DMS153 treated with DMSO at 0.1 percent for 48 hours (cell line): ENCODE results near the gene SDF4.

Source experiments
- DNase-seq: peaks from one replicate; lab custom pipeline; 2025; ENCODE audit not compliant: unreplicated experiment; lab: John Stamatoyannopoulos, UW

Gene SDF4

GRCh38 chr1:1231400-1232207 lies at the start of gene SDF4:
Gene SDF4, minus strand, starts transcription at chr1:1232001. Its CDS starts 3,229 bp downstream, at chr1:1228772.
- DNase-seq: peak; percentile 99

DNA sequence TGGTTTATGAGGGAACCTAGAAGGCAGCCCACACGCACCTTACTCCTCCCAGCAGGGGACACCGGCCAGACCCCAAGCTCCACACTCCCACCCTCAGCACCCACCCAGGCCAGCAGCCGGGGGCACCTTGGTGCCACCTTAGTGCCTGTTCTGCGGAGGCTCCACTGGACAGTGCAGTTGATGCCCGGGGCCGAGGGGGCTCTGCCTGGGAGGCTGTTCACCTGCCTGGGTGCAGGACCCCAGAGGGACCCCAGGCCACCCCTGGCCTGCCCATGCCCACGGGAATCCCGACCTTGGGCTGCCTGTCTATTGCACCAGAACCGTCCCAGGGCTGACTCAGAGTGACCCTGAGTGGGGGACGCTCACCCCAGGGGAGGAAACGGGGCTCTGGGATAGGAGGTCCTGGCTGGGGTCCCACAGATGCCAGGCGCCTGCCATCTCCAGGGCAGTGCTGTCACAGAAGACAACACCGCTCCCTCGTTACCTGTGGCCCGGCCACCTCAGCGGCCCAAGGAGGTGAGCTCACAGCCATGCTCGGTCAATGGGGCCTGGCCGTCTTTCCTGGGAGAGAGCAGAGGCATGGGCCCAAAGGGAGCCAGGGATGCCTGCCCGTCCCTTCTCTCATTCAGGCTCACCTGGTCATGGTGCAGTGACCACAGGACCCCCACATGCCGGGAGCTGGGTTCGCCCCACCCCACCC lies 49.1 kb upstream of the SDF4 start:
- DNase-seq: no peak

GRCh38 chr1:1279028-1279427 lies 47.2 kb upstream of the SDF4 start:
- no peak for DNase-seq

GRCh38 chr1:1278620-1279019 lies 46.8 kb upstream of the SDF4 start:
- DNase-seq: no peak

GRCh38 chr1:1275836-1276235 lies 44.0 kb upstream of the SDF4 start:
- DNase-seq: no peak

DNA sequence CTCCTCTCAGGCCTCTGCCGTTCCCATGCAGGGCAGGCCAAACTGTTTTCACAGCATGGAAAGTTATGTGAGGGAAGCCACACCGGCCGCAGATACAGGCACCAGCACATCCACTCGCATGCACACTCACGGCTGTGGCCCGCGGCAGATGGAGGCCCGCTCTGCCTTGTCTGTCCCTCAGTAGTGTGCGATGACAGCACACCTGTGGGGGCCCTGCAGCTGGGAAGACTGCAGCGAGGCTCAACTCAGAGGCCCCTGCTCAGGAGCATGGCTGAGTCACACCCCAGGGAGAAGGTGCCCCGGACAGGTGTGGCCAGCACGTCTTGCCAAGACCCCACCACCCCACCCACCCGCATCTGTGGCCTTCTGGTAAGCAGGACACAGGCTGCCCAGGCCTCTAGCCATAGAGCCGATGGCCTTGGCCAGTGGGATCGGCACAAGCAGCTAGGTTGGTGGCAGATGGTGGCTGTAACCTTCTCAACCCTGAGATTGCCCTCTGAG lies 43.2 kb upstream of the SDF4 start:
- no peak for DNase-seq

GRCh38 chr1:1274299-1274930 lies 42.6 kb upstream of the SDF4 start:
- no peak for DNase-seq

DNA sequence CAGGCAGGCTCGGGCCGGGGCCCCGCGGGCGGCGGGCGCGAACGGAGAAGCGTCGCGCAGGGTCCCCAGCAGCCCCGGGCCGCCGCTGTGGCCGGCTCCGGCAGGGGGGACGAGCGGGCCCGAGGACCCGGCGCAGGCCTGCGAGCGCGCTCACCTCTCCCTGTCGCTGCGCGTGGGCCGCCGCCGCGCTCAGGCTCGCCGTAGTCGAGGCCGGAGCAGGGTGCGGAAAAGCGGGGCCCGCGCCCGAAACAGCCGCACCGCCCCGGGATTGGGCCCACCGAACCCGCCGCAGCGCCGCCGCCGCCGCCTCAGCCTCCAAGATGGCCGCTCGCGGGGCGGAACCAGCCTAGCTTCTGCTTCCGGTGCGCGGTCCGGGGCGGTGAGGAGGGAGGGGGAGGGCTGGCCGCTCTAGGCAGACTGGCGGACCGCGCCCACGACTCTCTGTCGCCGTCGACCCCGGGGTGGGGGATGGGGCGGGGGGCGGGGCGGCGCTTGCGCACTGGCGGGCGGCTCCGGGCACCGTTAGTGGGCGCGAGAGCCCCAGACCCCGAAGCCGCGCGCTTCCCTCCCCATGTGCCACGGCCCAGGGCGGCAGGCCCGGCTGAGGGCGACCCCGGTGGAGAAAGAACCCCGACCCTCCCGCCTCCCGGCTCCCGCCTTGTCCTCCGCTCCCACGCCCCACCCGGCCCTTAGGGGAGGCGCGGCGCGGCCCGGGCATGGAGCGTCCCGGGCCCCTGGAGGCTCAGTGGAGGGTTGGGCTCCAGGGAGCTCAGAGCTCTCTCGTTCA lies 41.9 kb upstream of the SDF4 start, which contains the start of gene UBE2J2:
TSS of gene UBE2J2 (minus strand) at position 343 of the 787 bp plus-strand sequence. CDS start 5,862 bp downstream, outside the sequence.
- peak; percentile 93 for DNase-seq

DNA sequence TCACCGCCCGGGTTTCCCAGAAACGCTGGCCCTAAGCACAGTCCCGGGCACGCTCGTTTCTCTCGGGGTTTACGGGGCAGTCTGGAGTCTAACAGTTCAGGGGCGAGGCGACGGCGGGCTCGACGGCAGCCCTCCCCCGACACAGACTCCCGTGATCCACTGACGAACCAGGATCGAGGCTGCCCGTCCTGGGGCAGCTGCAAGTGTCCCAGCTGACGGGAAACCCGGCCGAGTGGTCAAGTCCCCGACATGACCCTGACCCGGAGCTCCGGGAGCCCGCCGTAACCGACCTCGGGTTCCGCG lies 41.4 kb upstream of the SDF4 start:
- DNase-seq: no peak

GRCh38 chr1:1272341-1273208 lies 40.8 kb upstream of the SDF4 start:
- no peak for DNase-seq

DNA sequence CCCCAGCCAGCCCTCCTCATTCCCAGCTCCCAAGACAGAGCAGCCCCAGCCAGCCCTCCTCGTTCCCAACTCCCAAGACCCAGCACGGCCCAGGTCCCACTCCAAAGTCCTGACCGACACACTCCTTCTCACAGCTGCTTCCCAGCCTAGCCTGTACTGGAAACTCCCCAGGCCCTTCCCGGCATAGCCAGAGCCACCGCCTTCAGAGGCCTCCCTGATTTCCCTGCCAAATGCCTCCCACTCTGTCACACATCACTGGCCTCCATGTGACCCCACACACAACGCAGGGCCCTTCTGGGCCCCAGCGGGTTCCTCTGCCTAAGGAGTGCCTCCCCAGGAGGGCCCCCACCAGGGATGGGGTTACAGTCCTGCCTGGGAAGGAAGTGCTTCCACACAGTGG lies 39.0 kb upstream of the SDF4 start:
- no peak for DNase-seq

DNA sequence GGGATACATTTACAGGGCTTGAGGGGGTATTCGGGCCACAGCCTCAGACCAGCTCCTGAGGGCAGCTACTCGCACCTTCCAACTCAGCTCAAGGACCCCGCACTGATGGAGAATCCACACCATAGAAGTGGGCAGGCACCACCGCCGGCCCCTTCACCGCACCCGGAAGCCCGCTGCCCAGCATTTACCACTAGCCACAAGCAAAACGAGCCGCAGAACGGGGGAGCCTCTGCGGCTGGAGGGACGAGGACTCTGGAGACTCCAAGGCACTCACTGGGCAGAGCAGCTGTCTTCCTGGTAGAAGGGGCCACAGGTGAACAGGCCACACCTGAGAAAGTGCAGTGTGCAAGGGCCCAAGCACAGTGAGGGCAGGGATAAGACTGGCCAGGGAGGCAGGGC lies 36.5 kb upstream of the SDF4 start:
- DNase-seq: no peak

DNA sequence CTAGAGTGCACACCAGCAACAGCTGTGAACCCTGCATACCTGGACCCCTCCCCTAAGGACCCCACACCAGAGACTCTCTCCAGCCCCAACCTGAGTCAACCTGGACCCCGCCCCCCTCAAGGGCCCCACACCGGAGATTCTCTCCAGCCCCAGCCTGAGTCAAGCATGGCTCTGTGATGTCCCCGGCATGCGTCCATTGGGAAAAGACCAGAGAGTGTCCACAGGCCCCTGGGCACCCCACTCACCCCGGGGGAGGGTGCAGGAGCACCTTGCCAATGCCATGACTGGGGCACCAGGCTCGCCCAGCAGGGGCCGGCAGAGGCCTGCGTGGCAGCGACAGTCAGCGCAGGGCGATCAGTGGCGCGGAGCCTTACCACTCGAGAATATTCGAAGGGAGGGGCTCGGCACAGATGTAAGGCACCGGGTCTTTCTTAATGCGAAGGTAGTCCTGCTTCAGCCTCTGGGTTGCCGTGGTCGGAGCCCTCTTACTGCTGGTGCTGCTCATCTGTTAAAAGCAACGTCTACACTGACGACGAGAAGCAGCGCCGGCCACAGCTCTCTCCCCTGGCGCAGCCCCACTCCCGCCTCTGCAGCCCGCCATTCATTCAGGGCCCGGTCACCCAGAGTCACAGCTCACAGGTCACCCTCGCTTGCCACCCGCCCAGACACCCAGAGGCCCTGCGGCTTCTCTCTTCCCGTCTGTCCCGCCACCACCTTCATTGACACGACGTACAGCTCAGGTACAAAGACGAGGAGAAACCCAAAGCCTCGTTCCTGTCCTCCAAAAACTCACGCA lies 35.9 kb upstream of the SDF4 start:
- DNase-seq: no peak

DNA sequence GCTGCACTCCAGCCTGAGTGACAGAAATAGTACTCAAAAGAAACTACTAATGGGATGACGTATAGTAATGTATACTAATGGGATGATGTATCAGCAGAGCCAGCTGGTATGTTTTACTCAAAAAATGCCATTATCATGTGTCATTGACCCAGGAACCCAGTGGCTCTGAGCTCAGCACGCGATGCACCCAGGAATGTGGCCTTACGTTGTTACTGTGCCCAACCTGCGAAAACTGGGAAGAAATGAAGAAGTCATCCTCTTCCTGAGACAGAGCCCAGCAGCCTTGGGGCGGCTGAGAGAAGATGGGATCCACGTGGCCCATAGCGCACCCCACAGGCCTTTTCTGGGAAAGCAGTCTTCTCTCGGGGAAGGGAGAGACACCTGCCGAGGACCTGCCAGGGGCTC lies 33.1 kb upstream of the SDF4 start:
- DNase-seq: no peak

DNA sequence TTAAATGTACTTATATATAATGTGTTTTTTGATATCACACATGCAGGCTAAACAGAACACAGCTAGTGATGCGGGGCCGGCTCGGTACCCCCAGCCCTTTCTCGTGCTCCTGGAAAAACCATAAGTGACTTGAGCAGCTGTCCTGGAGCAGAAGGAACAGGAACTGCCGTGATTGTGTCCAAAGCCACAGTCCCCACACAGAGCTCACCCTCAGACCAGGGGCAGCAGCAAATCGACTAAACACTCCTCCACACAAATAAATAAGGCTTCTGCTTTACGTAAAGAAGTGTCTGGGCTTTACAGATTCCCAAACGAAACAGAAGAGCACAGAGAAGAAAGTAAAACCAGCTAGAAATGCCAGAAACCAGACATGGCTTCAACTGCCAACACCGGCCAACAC lies 32.2 kb upstream of the SDF4 start:
- no peak for DNase-seq

DNA sequence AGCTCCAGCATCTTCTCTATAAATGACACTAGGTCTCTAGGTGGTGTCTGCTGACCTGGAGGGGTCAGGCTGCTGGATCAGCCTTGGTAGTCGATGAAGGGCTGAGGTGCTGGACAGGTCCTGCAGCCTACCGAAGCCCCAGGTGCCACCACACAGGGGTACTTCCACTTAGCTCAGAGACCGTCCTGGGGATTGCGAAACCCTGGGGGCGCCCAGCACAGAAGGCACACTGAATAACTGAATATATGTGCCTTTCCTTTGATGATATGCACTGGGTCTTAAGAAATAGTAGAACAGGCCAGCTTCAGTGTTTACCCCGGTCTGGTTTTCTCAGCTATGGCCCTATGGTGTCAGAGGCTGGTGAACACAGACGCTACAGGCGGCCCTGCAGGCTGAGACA lies 31.0 kb upstream of the SDF4 start:
- no peak for DNase-seq

GRCh38 chr1:1262071-1262470 lies 30.3 kb upstream of the SDF4 start:
- no peak for DNase-seq

- no peak for DNase-seq
These were observed 29.2 kb upstream of the SDF4 start for GRCh38 chr1:1260843-1261560.
